Lung (tissue), 12 donors: ENCODE data around the gene DNAAF5. TPM values are rescaled to one million over a fixed set of nuclear protein-coding genes. Genes with fewer than 3 reads are reported as not detected.
A peak's percentile ranks its signal among the peaks of the same experiment; 100 is the strongest.

Source experiments
- ATAC-seq: fragments of 200-7000 bp; cut with Tn5 transposase; one replicate; pipeline ENCODE4 v1.9.1; 2020; ENCODE audit warnings: moderate number of reproducible peaks; ENCODE audit not compliant: insufficient read depth, low FRiP score
- DNase-seq, 3 donors: peaks; one replicate each; pipeline ENCODE4 v3.0.0-alpha.2; 2013 to 2017
- H3K27ac ChIP-seq, 2 donors: one replicate each; pipeline ENCODE4 v1.5.1; 2013; ENCODE audit warnings: mild to moderate bottlenecking in 2 of 2, moderate library complexity in 2 of 2, control low read depth in 1 of 2, inconsistent platforms in 1 of 2, low read depth in 1 of 2, low read length in 1 of 2
- H3K27me3 ChIP-seq, 3 donors: one replicate each; pipeline ENCODE4 v1.5.1; 2013; ENCODE audit warnings: low read length in 2 of 3; ENCODE audit not compliant: control insufficient read depth in 3 of 3, insufficient read depth in 3 of 3
- H3K36me3 ChIP-seq, 4 donors: one replicate each; pipeline ENCODE4 v1.5.1; 2013; ENCODE audit warnings: low read length in 4 of 4, mild to moderate bottlenecking in 1 of 4, moderate library complexity in 1 of 4; ENCODE audit not compliant: control insufficient read depth in 4 of 4, insufficient read depth in 4 of 4
- H3K4me1 ChIP-seq, 5 donors: one replicate each; pipeline ENCODE4 v1.5.1; 2013; ENCODE audit warnings: low read length in 5 of 5, mild to moderate bottlenecking in 2 of 5, moderate library complexity in 1 of 5; ENCODE audit not compliant: control insufficient read depth in 5 of 5, insufficient read depth in 5 of 5
- H3K4me3 ChIP-seq: one replicate; pipeline ENCODE4 v1.5.1; 2013; ENCODE audit warnings: mild to moderate bottlenecking, control low read depth, moderate library complexity
- H3K9ac ChIP-seq, 2 donors: one replicate each; pipeline ENCODE4 v1.5.1; 2013; ENCODE audit warnings: low read length in 2 of 2, control low read depth in 1 of 2; ENCODE audit not compliant: insufficient read depth in 1 of 2
- H3K9me3 ChIP-seq, 4 donors: one replicate each; pipeline ENCODE4 v1.5.1; 2013; ENCODE audit warnings: low read length in 3 of 4, mild to moderate bottlenecking in 1 of 4, moderate library complexity in 1 of 4; ENCODE audit not compliant: control insufficient read depth in 4 of 4, insufficient read depth in 3 of 4
- CTCF ChIP-seq: IDR thresholded peaks from 2 replicates; pipeline ENCODE4 v1.5.1; 2012; ENCODE audit warnings: mild to moderate bottlenecking; ENCODE audit errors: control extremely low read depth, extremely low read depth
- WGBS, 2 donors: extraction: QIAGEN DNeasy Blood & Tissue Kit; methylation state at CpG; one replicate each; pipeline ENCODE4 v1.1.7; 2013; 5-methylcytosine and 5-hydroxymethylcytosine counted together
- polyA plus RNA-seq, 2 donors: library from polyadenylated mRNA; stranded (reverse); fragments of 200-250 nt; gene quantifications; one replicate each; pipeline ENCODE4 v1.2.1, GENCODE V29; 2013
- total RNA-seq, 2 donors: library from RNA; depleted of rRNA in 1 of 2; stranded (reverse); fragments of >200 nt in 1 of 2; gene quantifications; one replicate each; pipeline ENCODE4 v1.2.1, GENCODE V29; 2014 to 2021
- donor health status: control.
- donor health status: control.
- donor health status: Bipolar disorder and iron deficiency.
- donor health status: healthy.
- donor health status: DM: yes; HTN: yes; CAD: no.

Gene DNAAF5
- total and polyA plus RNA-seq, 4 donors, result 10.2 to 30.2 (median 18.6) TPM

DNA sequence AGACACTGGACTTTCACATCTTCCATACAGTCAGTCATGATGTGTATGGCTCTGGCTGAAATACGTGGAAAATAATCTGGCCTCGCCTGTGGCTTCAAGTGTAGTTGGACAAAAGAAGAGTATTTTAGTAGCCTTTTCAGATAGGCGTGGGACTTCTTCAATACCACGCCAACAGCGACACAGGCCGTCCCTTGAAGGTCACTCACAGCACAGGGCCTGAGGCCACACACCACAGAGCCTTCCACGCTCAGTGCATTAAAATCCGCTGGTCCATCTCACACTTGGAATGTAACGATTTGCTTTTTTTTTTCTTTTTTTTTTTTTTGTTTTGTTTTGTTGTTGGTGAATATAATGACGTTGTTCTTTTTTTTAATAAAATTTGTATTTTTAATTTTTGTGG lies 54.0 kb downstream of the DNAAF5 start:
- ATAC-seq, result no peak
- Histone ChIP-seq H3K27me3 (no peaks in the 10 kb centered on the region), H3K9ac (no peak overlapping the region), H3K36me3 (peaks cover 0 to 37% (median 26%) of the 10 kb centered on the region in 4 donors), H3K4me3 (no peak overlapping the region), H3K9me3 (no peaks in the 10 kb centered on the region), H3K4me1 (peaks cover 0 to 5% (median 0%) of the 10 kb centered on the region in 5 donors), H3K27ac (peak overlapping the region in 1 of 2 donors; percentile 34)
- DNase-seq, result peak in 1 of 3 donors; percentile 32
- TF ChIP-seq CTCF, result no peak
- 92 to 95% methylated on average over 10 of the region's 10 CpGs for WGBS, 2 donors

DNA sequence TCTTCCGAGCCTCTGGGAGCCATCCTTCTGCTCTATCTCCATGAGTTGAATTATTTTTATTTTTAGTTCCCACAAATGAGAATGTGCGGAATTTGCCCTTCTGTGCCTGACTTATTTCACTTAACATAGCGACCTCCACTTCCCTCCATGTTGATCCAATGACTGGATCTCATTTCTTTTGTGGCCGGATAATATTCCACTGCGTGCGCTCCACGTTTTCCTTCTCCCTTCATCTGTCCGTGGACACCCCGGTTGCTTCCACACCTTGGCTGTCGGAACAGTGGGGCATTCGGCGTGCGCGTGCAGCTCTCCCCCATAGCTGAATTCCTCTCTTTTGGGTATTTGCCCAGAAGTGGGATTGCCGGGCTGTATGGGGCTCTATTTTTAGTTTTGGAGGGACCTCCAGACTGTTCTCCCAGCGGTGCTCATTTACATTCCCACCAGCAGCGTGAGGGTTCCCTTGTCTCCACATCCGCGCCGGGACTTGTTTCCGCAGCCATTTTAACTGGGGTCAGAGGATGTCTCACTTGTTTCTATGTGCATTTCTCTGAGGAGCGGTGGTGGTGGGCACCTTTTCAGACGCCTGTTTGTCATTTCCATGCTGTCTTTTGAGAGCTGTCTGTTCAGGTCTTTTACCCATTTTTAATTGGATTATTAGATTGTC lies 54.8 kb downstream of the DNAAF5 start:
- H3K27me3 ChIP-seq, result no peaks in the 10 kb centered on the region
- TF ChIP-seq CTCF, result no peak
- no peak overlapping the region for H3K9ac ChIP-seq
- no peaks in the 10 kb centered on the region for H3K9me3 ChIP-seq
- DNase-seq, result peak; percentile 33 to 55 (median 36)
- no peak overlapping the region for H3K27ac ChIP-seq
- H3K4me1 ChIP-seq, result peaks cover 0 to 5% (median 0%) of the 10 kb centered on the region in 5 donors
- no peak overlapping the region for H3K4me3 ChIP-seq
- H3K36me3 ChIP-seq, result peaks cover 0 to 36% (median 29%) of the 10 kb centered on the region in 4 donors
- no peak for ATAC-seq
- WGBS, 2 donors, result 85 to 96% methylated on average over 23 of the region's 23 CpGs

DNA sequence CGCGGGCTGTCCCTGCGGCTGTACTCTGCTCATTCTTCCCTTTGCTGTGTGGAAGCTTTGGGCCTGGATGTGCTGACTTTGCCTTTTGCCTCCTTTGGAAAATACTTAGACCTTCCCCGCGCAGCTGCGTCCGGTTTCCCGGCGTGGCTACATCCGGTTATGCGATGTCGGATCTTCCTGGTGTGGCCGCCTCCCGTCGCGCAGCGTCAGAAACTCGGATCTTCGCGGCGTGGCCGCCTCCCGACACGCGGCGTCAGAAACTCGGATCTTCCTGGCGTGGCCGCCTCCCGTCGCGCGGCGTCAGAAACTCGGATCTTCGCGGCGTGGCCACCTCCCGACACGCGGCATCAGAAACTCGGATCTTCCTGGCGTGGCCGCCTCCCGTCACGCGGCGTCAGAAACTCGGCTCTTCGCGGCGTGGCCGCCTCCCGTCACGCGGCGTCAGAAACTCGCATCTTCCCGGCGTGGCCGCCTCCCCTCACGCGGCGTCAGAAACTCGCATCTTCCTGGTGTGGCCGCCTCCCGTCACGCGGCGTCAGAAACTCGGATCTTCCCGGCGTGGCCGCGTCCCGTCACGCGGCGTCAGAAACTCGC lies 55.5 kb downstream of the DNAAF5 start:
- H3K9me3 ChIP-seq, result no peaks in the 10 kb centered on the region
- TF ChIP-seq CTCF, result no peak
- H3K9ac ChIP-seq, result no peak overlapping the region
- no peaks in the 10 kb centered on the region for H3K27me3 ChIP-seq
- peak overlapping the region in 1 of 2 donors; percentile 0 for H3K27ac ChIP-seq
- ATAC-seq (no peak), DNase-seq (no peak)
- H3K4me1 ChIP-seq, result peaks cover 0 to 8% (median 0%) of the 10 kb centered on the region in 5 donors
- H3K4me3 ChIP-seq, result no peak overlapping the region
- peaks cover 0 to 33% (median 27%) of the 10 kb centered on the region in 4 donors for H3K36me3 ChIP-seq
- WGBS, 2 donors, result 96 to 97% methylated on average over 80 of the region's 80 CpGs
